Body of pancreas (tissue), 4 donors: Measurements from ENCODE around the gene ISM1. TPM values are rescaled to one million over a fixed set of nuclear protein-coding genes. Genes with fewer than 3 reads are reported as not detected.
"Not testable (repeated sequence)": the region's sequence is repeated elsewhere in the genome, so short reads cannot be mapped to it uniquely, and the experiment has no call there.

ENCODE experiments used
- ATAC-seq: fragments of 150-250 bp; one replicate; pipeline ENCODE4 v1.9.1; 2016
- DNase-seq, 4 donors: peaks; one replicate each; pipeline ENCODE4 v3.0.0-alpha.2; 2019
- H3K27ac ChIP-seq, 4 donors: fragments of 200-600 bp; sonication (generic); 1 replicate in 3 of 4; 2 replicates in 1 of 4; pipeline versions ENCODE4 v1.5.1 to v1.6.1; 2016 to 2019; ENCODE audit warnings: mild to moderate bottlenecking in 1 of 4, mixed read lengths in 1 of 4, moderate library complexity in 1 of 4
- H3K27me3 ChIP-seq, 2 donors: fragments of 200-600 bp; sonication (generic); one replicate each; pipeline ENCODE4 v1.6.0; 2016; ENCODE audit warnings: mild to moderate bottlenecking in 1 of 2
- H3K36me3 ChIP-seq, 2 donors: fragments of 200-600 bp; sonication (generic); replicated peaks in 1 of 2; 2 replicates each; pipeline ENCODE4 v1.5.1; 2016; ENCODE audit warnings: low read depth in 2 of 2; ENCODE audit not compliant: insufficient read depth in 1 of 2
- H3K4me1 ChIP-seq: fragments of 200-600 bp; sonication (generic); one replicate; pipeline ENCODE4 v1.6.0; 2016
- H3K4me3 ChIP-seq, 2 donors: fragments of 200-600 bp; sonication (generic); 1 replicate in 1 of 2; 2 replicates in 1 of 2; pipeline ENCODE4 v1.5.1; 2016 to 2019
- H3K9me3 ChIP-seq, 3 donors: fragments of 200-600 bp; sonication (generic); 1 replicate in 2 of 3; 2 replicates in 1 of 3; pipeline ENCODE4 v1.5.1; 2016
- CTCF ChIP-seq, 7 experiments: fragments of 450-650 bp in 4 of 7; fragments of 200-600 bp in 3 of 7; sonication (generic) in 3 of 7; IDR thresholded peaks; one replicate each; pipeline ENCODE4 v1.5.1; 2016 to 2019; ENCODE audit warnings: antibody characterized with exemption in 7 of 7
- POLR2A ChIP-seq, 3 donors: fragments of 450-650 bp; IDR thresholded peaks; one replicate each; pipeline ENCODE4 v1.6.1; 2016; ENCODE audit warnings: antibody characterized with exemption in 3 of 3, mild to moderate bottlenecking in 2 of 3
- WGBS, 2 donors: methylation state at CpG; one replicate each; pipeline ENCODE4 v1.1.5; 2017; 5-methylcytosine and 5-hydroxymethylcytosine counted together
- intact Hi-C: fragments of 100-400 bp; cut with DNase I; formaldehyde crosslinking; loops from one replicate; pipeline ENCODE4 v1.15.1; 2023
- total RNA-seq, 2 donors: library from RNA; depleted of rRNA; stranded (reverse); fragments of >200 nt; gene quantifications; one replicate each; pipeline ENCODE4 v1.1.0, GENCODE V29; 2016

The ISM1 gene
- total RNA-seq, 2 donors from 2014 or later: 2.6 to 3.1 TPM

GRCh38 chr20:13231031-13231752, 10.1 kb downstream of the ISM1 start:
- no peaks in the 10 kb centered on the region for H3K4me1 ChIP-seq
- H3K27ac ChIP-seq: no peak overlapping the region
- intact Hi-C loops: no loop called here

GRCh38 chr20:13232999-13233398, 11.9 kb downstream of the ISM1 start:
- ATAC-seq (no peak), DNase-seq (no peak)
- intact Hi-C loops: no loop called here
- Histone ChIP-seq H3K4me1 (peaks cover 15% of the 10 kb centered on the region), H3K4me3 (no peak overlapping the region), H3K27ac (no peak overlapping the region), H3K27me3 (no peaks in the 10 kb centered on the region), H3K36me3 (no peaks in the 10 kb centered on the region), H3K9me3 (no peaks in the 10 kb centered on the region)
- WGBS, 2 donors: 86 to 88% methylated on average over 10 of the region's 10 CpGs
- TF ChIP-seq CTCF (IDR thresholded peaks at IDR 0.05) (no peak), POLR2A (IDR thresholded peaks at IDR 0.05) (no peak)

More at GRCh38 chr20:13231031-13231752, 10.1 kb downstream of the ISM1 start:
- Histone ChIP-seq H3K9me3 (peaks cover 0 to 5% (median 0%) of the 10 kb centered on the region in 3 donors), H3K36me3 (no peaks in the 10 kb centered on the region), H3K4me3 (no peak overlapping the region), H3K27me3 (no peaks in the 10 kb centered on the region)
- WGBS, 2 donors: 74 to 80% methylated on average over 7 of the region's 7 CpGs
- DNase-seq: no peak
- TF ChIP-seq CTCF (IDR thresholded peaks at IDR 0.05) (no peak), POLR2A (IDR thresholded peaks at IDR 0.05) (no peak)
- ATAC-seq: no peak

- Histone ChIP-seq H3K4me1 (peaks cover 24% of the 10 kb centered on the region), H3K36me3 (no peaks in the 10 kb centered on the region), H3K27me3 (no peaks in the 10 kb centered on the region), H3K9me3 (no peaks in the 10 kb centered on the region), H3K27ac (no peak overlapping the region), H3K4me3 (no peak overlapping the region)
- ATAC-seq (no peak), DNase-seq (no peak)
- no peak for TF ChIP-seq CTCF (IDR thresholded peaks at IDR 0.05)
- WGBS, 2 donors: 65 to 88% methylated on average over 1 of the region's 1 CpG
- intact Hi-C loops: no loop called here
Measured at GRCh38 chr20:13234961-13235360, 13.9 kb downstream of the ISM1 start.

GRCh38 chr20:13236360-13236759, 15.3 kb downstream of the ISM1 start:
- peaks cover 24% of the 10 kb centered on the region for H3K4me1 ChIP-seq
- H3K4me3 ChIP-seq, H3K27ac ChIP-seq, intact Hi-C loops, DNase-seq, H3K27me3 ChIP-seq, H3K9me3 ChIP-seq, H3K36me3 ChIP-seq, ATAC-seq: not testable (repeated sequence)
- 79 to 96% methylated on average over 2 of the region's 2 CpGs for WGBS, 2 donors

- H3K4me3 ChIP-seq: no peak overlapping the region
- no peak overlapping the region for H3K27ac ChIP-seq
- no peak for TF ChIP-seq POLR2A (IDR thresholded peaks at IDR 0.05)
- no peak for TF ChIP-seq CTCF (IDR thresholded peaks at IDR 0.05)
- H3K36me3 ChIP-seq: no peaks in the 10 kb centered on the region
- 89 to 100% methylated on average over 1 of the region's 1 CpG for WGBS, 2 donors
- DNase-seq (no peak), ATAC-seq (no peak)
- H3K9me3 ChIP-seq: no peaks in the 10 kb centered on the region
- intact Hi-C loops: no loop called here
- peaks cover 24% of the 10 kb centered on the region for H3K4me1 ChIP-seq
- H3K27me3 ChIP-seq: no peaks in the 10 kb centered on the region
Measured at GRCh38 chr20:13236990-13237720, 16.1 kb downstream of the ISM1 start.
